ENCODE data around the gene CCDC8.

CCDC8 gene

GRCh38 chr19:46428239-46429135 is 15.1 kb upstream of the CCDC8 start, which contains the start of gene PNMA8C:
Gene PNMA8C (minus strand): TSS chr19:46428936. CDS start chr19:46428359, 577 bp downstream.
- TF ChIP-seq, protein P1, sequence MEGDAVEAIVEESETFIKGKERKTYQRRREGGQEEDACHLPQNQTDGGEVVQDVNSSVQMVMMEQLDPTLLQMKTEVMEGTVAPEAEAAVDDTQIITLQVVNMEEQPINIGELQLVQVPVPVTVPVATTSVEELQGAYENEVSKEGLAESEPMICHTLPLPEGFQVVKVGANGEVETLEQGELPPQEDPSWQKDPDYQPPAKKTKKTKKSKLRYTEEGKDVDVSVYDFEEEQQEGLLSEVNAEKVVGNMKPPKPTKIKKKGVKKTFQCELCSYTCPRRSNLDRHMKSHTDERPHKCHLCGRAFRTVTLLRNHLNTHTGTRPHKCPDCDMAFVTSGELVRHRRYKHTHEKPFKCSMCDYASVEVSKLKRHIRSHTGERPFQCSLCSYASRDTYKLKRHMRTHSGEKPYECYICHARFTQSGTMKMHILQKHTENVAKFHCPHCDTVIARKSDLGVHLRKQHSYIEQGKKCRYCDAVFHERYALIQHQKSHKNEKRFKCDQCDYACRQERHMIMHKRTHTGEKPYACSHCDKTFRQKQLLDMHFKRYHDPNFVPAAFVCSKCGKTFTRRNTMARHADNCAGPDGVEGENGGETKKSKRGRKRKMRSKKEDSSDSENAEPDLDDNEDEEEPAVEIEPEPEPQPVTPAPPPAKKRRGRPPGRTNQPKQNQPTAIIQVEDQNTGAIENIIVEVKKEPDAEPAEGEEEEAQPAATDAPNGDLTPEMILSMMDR (IDR thresholded peaks at IDR 0.05; ENCODE audit: low read depth, low read length, missing control alignments) = no peak
- no peak within 1 kb of the TSS; the same call in 1 of the 2 replicates for H3K4me3 ChIP-seq (ENCODE audit: low read depth, low read length)
- no peak for DNase-seq (ENCODE audit: low read depth)

DNA sequence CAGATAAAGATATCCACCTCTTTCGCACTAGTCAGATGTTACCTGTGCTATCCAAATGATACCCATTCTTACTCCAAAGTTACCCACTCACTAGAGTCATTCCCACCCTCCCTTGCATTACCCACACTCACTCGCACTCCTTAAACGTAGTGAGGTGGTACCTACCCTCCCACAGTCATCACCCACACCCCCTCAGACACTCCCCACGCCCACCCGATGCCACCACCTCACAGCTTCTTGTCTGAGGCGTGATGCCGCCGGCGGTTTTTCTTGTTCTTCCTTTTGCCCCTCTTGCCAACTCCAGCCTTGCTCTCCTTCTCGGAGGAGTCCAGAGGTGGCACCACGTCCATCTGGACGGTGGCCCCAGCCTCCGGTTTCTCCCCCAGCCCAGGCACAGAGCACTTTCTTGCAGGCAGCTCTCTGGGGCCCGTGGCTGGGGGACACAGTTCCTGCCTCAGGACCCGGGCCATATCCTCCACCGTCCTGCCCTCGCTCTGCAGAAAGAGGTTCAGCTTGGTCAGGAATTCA is 14.2 kb upstream of the CCDC8 start:
- no peak overlapping the region for H3K4me3 ChIP-seq (ENCODE audit: low read depth, low read length)
- DNase-seq (ENCODE audit: low read depth) = no peak
- TF ChIP-seq, protein P1 (IDR thresholded peaks at IDR 0.05; ENCODE audit: low read depth, low read length, missing control alignments) = no peak

GRCh38 chr19:46426506-46427162 is 13.3 kb upstream of the CCDC8 start:
- TF ChIP-seq, protein P1 (IDR thresholded peaks at IDR 0.05; ENCODE audit: low read depth, low read length, missing control alignments) = no peak
- H3K4me3 ChIP-seq (ENCODE audit: low read depth, low read length) = peak overlapping the region; percentile 28
- no peak for DNase-seq (ENCODE audit: low read depth)

GRCh38 chr19:46426035-46426505 is 12.7 kb upstream of the CCDC8 start:
- TF ChIP-seq, protein P1 (IDR thresholded peaks at IDR 0.05; ENCODE audit: low read depth, low read length, missing control alignments) = no peak
- DNase-seq (ENCODE audit: low read depth) = no peak
- H3K4me3 ChIP-seq (ENCODE audit: low read depth, low read length) = peak overlapping the region; percentile 28; the same call in 1 of the 2 replicates

DNA sequence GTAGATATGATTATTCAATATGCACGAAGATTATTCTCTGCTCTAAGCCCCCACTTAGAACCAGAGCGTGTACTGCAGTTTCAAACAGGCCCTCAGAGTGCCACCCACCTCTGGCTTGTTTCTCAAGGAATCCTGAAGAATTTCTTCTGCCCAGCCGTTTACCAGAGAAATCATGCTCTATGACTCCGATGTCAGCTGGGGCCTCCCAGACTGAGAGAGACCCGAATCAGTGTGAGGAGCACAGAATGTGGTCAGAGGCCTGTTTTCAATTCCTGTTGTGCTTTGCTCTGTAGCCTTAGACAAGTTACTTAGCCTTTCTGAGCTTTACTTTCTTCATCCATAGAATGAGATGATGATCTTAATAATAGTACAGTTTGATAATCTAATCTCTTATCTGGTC is 9.8 kb upstream of the CCDC8 start:
- TF ChIP-seq, protein P1 (IDR thresholded peaks at IDR 0.05; ENCODE audit: low read depth, low read length, missing control alignments) = no peak
- no peak overlapping the region for H3K4me3 ChIP-seq (ENCODE audit: low read depth, low read length)
- DNase-seq (ENCODE audit: low read depth) = no peak

- no peak for DNase-seq (ENCODE audit: low read depth)
- TF ChIP-seq, protein P1 (IDR thresholded peaks at IDR 0.05; ENCODE audit: low read depth, low read length, missing control alignments) = no peak
- no peak overlapping the region for H3K4me3 ChIP-seq (ENCODE audit: low read depth, low read length)
Observed at GRCh38 chr19:46422344-46422743, 9.0 kb upstream of the CCDC8 start.
